ENCODE measurements around the gene DLGAP1. TPM values are rescaled to one million over a fixed set of nuclear protein-coding genes. Genes with fewer than 3 reads are reported as not detected.

The DLGAP1 gene
- total RNA-seq, 1 experiment from 2014 or later, result 23.2 TPM

DNA sequence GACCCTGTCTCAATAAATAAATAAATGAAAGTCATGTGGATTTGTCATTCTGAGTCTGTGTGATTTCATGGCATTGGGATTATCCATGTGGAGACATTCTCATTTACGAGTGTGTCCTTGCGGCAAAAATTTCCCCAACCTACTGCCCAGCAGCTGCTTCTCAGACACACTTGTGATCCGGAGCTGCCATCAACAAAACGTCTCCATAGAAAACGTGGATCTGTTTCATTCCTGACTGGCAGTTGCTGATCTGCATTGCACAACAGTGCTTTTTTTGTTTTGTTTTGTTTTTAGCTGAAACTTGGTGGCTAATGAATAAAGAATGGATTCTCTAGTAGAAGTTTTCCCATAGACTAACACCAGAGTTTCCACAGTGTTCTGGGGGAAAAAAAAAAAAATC is 930.4 kb downstream of the DLGAP1 start:
- Histone ChIP-seq H3K23me2 (ENCODE audit: insufficient read length, low read depth, low read length, poor library complexity, severe bottlenecking) (no peaks in the 10 kb centered on the region), H3K4me2 (ENCODE audit: insufficient read depth, insufficient read length, low read length) (no peak overlapping the region), H3K27me3 (ENCODE audit: insufficient read depth, low read length) (no peaks in the 10 kb centered on the region), H2BK12ac (ENCODE audit: insufficient read length, low read depth, low read length) (no peak overlapping the region), H2BK20ac (ENCODE audit: low read depth, low read length, poor library complexity, severe bottlenecking) (no peak overlapping the region), H3K4ac (ENCODE audit: low read depth, low read length) (no peak overlapping the region), H3K79me1 (ENCODE audit: insufficient read depth, low read depth, low read length, poor library complexity, severe bottlenecking) (no peaks in the 10 kb centered on the region), H4K8ac (replicated peaks; ENCODE audit: insufficient read length, low read depth, low read length) (no peak overlapping the region), H4K20me1 (ENCODE audit: control insufficient read depth, insufficient read depth, insufficient read length) (no peaks in the 10 kb centered on the region), H3K27ac (ENCODE audit: insufficient read length, low read depth, low read length) (no peak overlapping the region), H4K91ac (ENCODE audit: insufficient read length, low read depth, low read length) (no peak overlapping the region), H2BK15ac (ENCODE audit: low read depth, low read length) (no peak overlapping the region), H3K18ac (ENCODE audit: insufficient read length, low read depth, low read length) (no peak overlapping the region), H2AFZ (ENCODE audit: low read length) (no peak overlapping the region), H3T11ph (ENCODE audit: low read length) (no peak overlapping the region), H3K56ac (ENCODE audit: insufficient read length, low read depth, low read length) (no peak overlapping the region), H4K5ac (ENCODE audit: insufficient read length, low read depth, low read length) (no peak overlapping the region), H3K9ac (ENCODE audit: extremely low read depth, insufficient read length, low read length) (no peak overlapping the region), H3K14ac (ENCODE audit: insufficient read depth, low read length) (no peak overlapping the region), H2BK120ac (ENCODE audit: low read depth, low read length, poor library complexity, severe bottlenecking) (no peak overlapping the region), H2BK5ac (ENCODE audit: insufficient read length, low read length) (no peak overlapping the region), H3K79me2 (ENCODE audit: insufficient read depth, low read length) (no peaks in the 10 kb centered on the region), H3K4me1 (ENCODE audit: insufficient read depth, low read length) (peaks cover 16% of the 10 kb centered on the region; the same call in 1 of the 2 replicates), H3K9me3 (ENCODE audit: control insufficient read depth, low read depth, low read length) (no peaks in the 10 kb centered on the region), H2AK5ac (ENCODE audit: insufficient read length, low read length) (no peak overlapping the region), H3K23ac (ENCODE audit: insufficient read length, low read depth, low read length) (no peak overlapping the region)
- no peak overlapping the region for H3K4me3 Mint-ChIP-seq
- H3K9me3 Mint-ChIP-seq, result peaks cover 10 to 12% of the 10 kb centered on the region in 2 experiments
- no CpG with 5 or more reads among the region's 5 CpGs for WGBS (ENCODE audit: extremely low coverage, insufficient read length, low lambda C conversion rate)
- no peak overlapping the region for H3K27ac Mint-ChIP-seq
- DNase-seq, result no peak
- peaks cover 48 to 52% of the 10 kb centered on the region in 2 experiments for H3K4me1 Mint-ChIP-seq
- H3K36me3 Mint-ChIP-seq (ENCODE audit: insufficient read depth in 1 of 3, low read depth in 3 of 3), result peaks cover 8 to 13% (median 8%) of the 10 kb centered on the region in 3 experiments
- TF ChIP-seq, protein P1, sequence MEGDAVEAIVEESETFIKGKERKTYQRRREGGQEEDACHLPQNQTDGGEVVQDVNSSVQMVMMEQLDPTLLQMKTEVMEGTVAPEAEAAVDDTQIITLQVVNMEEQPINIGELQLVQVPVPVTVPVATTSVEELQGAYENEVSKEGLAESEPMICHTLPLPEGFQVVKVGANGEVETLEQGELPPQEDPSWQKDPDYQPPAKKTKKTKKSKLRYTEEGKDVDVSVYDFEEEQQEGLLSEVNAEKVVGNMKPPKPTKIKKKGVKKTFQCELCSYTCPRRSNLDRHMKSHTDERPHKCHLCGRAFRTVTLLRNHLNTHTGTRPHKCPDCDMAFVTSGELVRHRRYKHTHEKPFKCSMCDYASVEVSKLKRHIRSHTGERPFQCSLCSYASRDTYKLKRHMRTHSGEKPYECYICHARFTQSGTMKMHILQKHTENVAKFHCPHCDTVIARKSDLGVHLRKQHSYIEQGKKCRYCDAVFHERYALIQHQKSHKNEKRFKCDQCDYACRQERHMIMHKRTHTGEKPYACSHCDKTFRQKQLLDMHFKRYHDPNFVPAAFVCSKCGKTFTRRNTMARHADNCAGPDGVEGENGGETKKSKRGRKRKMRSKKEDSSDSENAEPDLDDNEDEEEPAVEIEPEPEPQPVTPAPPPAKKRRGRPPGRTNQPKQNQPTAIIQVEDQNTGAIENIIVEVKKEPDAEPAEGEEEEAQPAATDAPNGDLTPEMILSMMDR (conservative IDR thresholded peaks at IDR 0.05), result no peak
- H3K27me3 Mint-ChIP-seq (ENCODE audit: low read depth), result no peaks in the 10 kb centered on the region
